GM11168 (cell line): ENCODE data around the gene NEURL3.
"Not testable (repeated sequence)": the region's sequence is repeated elsewhere in the genome, so short reads cannot be mapped to it uniquely, and the experiment has no call there.

ENCODE experiments used
- in situ Hi-C: fragments of 300-500 bp; cut with MboI; formaldehyde crosslinking; loops from one replicate; pipeline ENCODE4 v1.12.0; 2022; ENCODE audit warnings: low sequenced_read_pairs; ENCODE audit not compliant: unreplicated experiment

NEURL3 gene

GRCh38 chr2:96505231-96505889 is at the start of gene NEURL3:
Gene NEURL3, minus strand, starts transcription at chr2:96505357. Its CDS starts 71 bp downstream, at chr2:96505286.
- in situ Hi-C loops: loop anchor here (5.0 kb wide), 1 partner anchor 98 kb away; no protein-coding TSS in a partner anchor

- in situ Hi-C loops: no loop called here
These were observed 49.4 kb upstream of the NEURL3 start for GRCh38 chr2:96554293-96555145.

- in situ Hi-C loops: not testable (repeated sequence)
These were observed 48.8 kb upstream of the NEURL3 start for GRCh38 chr2:96553957-96554292.

- in situ Hi-C loops: no loop called here
These were observed 48.2 kb upstream of the NEURL3 start for GRCh38 chr2:96553176-96553956.

- in situ Hi-C loops: no loop called here
These were observed 47.4 kb upstream of the NEURL3 start for GRCh38 chr2:96552315-96553175.

GRCh38 chr2:96551605-96552314 is 46.6 kb upstream of the NEURL3 start:
- in situ Hi-C loops: no loop called here

GRCh38 chr2:96550787-96551604 is 45.8 kb upstream of the NEURL3 start:
- in situ Hi-C loops: no loop called here

- in situ Hi-C loops: no loop called here
These were observed 45.0 kb upstream of the NEURL3 start for GRCh38 chr2:96549967-96550786.

- in situ Hi-C loops: no loop called here
These were observed 44.3 kb upstream of the NEURL3 start for GRCh38 chr2:96549466-96549785.

- in situ Hi-C loops: no loop called here
These were observed 43.7 kb upstream of the NEURL3 start for GRCh38 chr2:96548558-96549465.

GRCh38 chr2:96547731-96548171 is 42.6 kb upstream of the NEURL3 start:
- in situ Hi-C loops: no loop called here

GRCh38 chr2:96547203-96547641 is 42.1 kb upstream of the NEURL3 start:
- in situ Hi-C loops: no loop called here

GRCh38 chr2:96546797-96547196 is 41.6 kb upstream of the NEURL3 start:
- in situ Hi-C loops: no loop called here

- in situ Hi-C loops: no loop called here
These were observed 41.2 kb upstream of the NEURL3 start for GRCh38 chr2:96546321-96546720.

GRCh38 chr2:96542357-96542977 is 37.3 kb upstream of the NEURL3 start:
- in situ Hi-C loops: no loop called here

- in situ Hi-C loops: no loop called here
These were observed 36.4 kb upstream of the NEURL3 start for GRCh38 chr2:96541398-96542152.
